DOHH2 (cell line): ENCODE data around the gene COPS9.

Experiments
- H3F3A ChIP-seq: fragments of 200-600 bp; sonication (generic), shearing (Covaris generic); 2 replicates; pipeline ENCODE4 v1.6.0; 2016; ENCODE audit warnings: antibody characterized with exemption, mild to moderate bottlenecking; ENCODE audit not compliant: control insufficient read depth, insufficient read depth
- H3K27ac ChIP-seq: fragments of 200-600 bp; sonication (generic); 2 replicates; pipeline ENCODE4 v1.5.1; 2014; ENCODE audit warnings: low read depth, mild to moderate bottlenecking, low read length, moderate library complexity
- H3K27me3 ChIP-seq: fragments of 200-600 bp; sonication (generic); 2 replicates; pipeline ENCODE4 v1.6.1; 2014; ENCODE audit warnings: mild to moderate bottlenecking, low read length, mixed read lengths; ENCODE audit not compliant: control insufficient read depth
- H3K36me3 ChIP-seq: fragments of 200-600 bp; sonication (generic); 2 replicates; pipeline ENCODE4 v1.6.1; 2014; ENCODE audit warnings: mild to moderate bottlenecking, low read length, moderate library complexity, mixed read lengths; ENCODE audit not compliant: control insufficient read depth
- H3K4me1 ChIP-seq: fragments of 200-600 bp; sonication (generic); 2 replicates; pipeline ENCODE4 v1.6.1; 2014; ENCODE audit warnings: mild to moderate bottlenecking, low read length, mixed read lengths; ENCODE audit not compliant: control insufficient read depth
- H3K4me2 ChIP-seq: fragments of 200-600 bp; sonication (generic); 2 replicates; pipeline ENCODE4 v1.6.0; 2014; ENCODE audit warnings: mild to moderate bottlenecking, low read length, moderate library complexity
- H3K4me3 ChIP-seq: fragments of 200-600 bp; sonication (generic); 2 replicates; pipeline ENCODE4 v1.5.1; 2014; ENCODE audit warnings: mild to moderate bottlenecking, low read length, mixed read lengths
- H3K79me2 ChIP-seq: fragments of 200-600 bp; sonication (generic); 2 replicates; pipeline ENCODE4 v1.6.1; 2014; ENCODE audit warnings: mild to moderate bottlenecking, low read length, mixed read lengths; ENCODE audit not compliant: control insufficient read depth
- H3K9me2 ChIP-seq: fragments of 200-600 bp; sonication (generic); replicated peaks from 2 replicates; pipeline ENCODE4 v1.6.1; 2014; ENCODE audit warnings: mild to moderate bottlenecking, low read length, mixed read lengths; ENCODE audit not compliant: control insufficient read depth
- H3K9me3 ChIP-seq: fragments of 200-600 bp; sonication (generic); 2 replicates; pipeline ENCODE4 v1.6.1; 2014; ENCODE audit warnings: antibody characterized with exemption, low read length, mixed read lengths; ENCODE audit not compliant: control insufficient read depth, insufficient read depth
- H4K20me1 ChIP-seq: fragments of 200-600 bp; sonication (generic); 2 replicates; pipeline ENCODE4 v1.6.0; 2014; ENCODE audit warnings: low read depth, mild to moderate bottlenecking, antibody characterized with exemption, low read length, moderate library complexity; ENCODE audit not compliant: control insufficient read depth, insufficient read depth
- EZH2phosphoT487 ChIP-seq: fragments of 200-600 bp; sonication (generic); IDR thresholded peaks from 2 replicates; pipeline ENCODE4 v1.6.1; 2017; ENCODE audit warnings: borderline replicate concordance, mild to moderate bottlenecking, antibody characterized with exemption, low read length, moderate library complexity, mixed read lengths
- TF ChIP-seq, protein P1 (sequence below): fragments of 200-600 bp; sonication (generic); IDR thresholded peaks from one replicate; pipeline ENCODE4 v1.5.1; 2014; ENCODE audit warnings: antibody characterized with exemption, mild to moderate bottlenecking, low read depth, low read length; ENCODE audit not compliant: poor library complexity, severe bottlenecking

Gene COPS9

DNA sequence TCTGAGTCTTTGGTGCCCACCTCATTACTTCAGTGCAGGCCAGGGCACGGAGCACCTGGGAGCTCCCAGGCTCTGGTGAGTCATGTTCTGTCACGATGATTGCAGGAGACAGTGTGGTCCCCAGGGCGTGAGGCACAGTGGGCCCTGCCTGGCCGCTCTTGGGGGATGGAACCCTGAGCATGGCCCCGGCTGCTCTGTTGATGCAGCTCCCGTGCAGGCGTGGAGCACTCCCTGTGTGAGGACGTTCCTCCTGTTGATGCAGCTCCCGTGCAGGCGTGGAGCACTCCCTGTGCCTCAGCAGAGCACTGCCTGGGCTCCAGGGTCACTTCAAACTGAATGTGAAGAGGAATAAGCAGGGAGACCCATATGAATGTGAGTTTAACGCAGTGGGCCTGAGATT lies 30.1 kb downstream of the COPS9 start:
- H3K4me2 ChIP-seq: no peak overlapping the region
- no peaks in the 10 kb centered on the region for H3K36me3 ChIP-seq
- no peak overlapping the region for H3K4me3 ChIP-seq
- H3K27me3 ChIP-seq: peaks cover 7% of the 10 kb centered on the region; the same call in 1 of the 2 replicates
- H4K20me1 ChIP-seq: no peaks in the 10 kb centered on the region
- H3K4me1 ChIP-seq: no peaks in the 10 kb centered on the region
- H3K27ac ChIP-seq: no peak overlapping the region
- TF ChIP-seq, protein P1, sequence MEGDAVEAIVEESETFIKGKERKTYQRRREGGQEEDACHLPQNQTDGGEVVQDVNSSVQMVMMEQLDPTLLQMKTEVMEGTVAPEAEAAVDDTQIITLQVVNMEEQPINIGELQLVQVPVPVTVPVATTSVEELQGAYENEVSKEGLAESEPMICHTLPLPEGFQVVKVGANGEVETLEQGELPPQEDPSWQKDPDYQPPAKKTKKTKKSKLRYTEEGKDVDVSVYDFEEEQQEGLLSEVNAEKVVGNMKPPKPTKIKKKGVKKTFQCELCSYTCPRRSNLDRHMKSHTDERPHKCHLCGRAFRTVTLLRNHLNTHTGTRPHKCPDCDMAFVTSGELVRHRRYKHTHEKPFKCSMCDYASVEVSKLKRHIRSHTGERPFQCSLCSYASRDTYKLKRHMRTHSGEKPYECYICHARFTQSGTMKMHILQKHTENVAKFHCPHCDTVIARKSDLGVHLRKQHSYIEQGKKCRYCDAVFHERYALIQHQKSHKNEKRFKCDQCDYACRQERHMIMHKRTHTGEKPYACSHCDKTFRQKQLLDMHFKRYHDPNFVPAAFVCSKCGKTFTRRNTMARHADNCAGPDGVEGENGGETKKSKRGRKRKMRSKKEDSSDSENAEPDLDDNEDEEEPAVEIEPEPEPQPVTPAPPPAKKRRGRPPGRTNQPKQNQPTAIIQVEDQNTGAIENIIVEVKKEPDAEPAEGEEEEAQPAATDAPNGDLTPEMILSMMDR: no peak
- TF ChIP-seq EZH2phosphoT487: no peak
- H3F3A ChIP-seq: no peaks in the 10 kb centered on the region
- no peaks in the 10 kb centered on the region for H3K79me2 ChIP-seq
- no peaks in the 10 kb centered on the region for H3K9me2 ChIP-seq
- no peaks in the 10 kb centered on the region for H3K9me3 ChIP-seq

DNA sequence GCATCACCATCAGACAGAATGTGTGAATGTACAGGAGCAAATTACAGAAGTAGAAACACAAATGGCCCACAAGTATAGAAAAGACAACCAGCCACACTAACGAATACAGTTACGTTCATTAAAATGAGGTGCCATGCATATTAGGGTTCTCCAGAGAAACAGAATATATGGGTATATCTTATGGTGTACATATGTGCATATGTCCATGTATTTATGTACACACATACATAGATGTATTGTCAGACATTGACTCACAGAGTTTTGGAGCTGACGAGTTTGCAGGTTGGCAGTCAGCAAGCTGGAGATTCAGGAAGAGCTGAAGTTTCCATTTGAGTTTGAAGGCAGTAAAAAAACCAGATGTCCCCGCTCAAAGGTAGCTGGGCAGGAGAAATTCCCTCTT lies 33.0 kb downstream of the COPS9 start:
- H3K27ac ChIP-seq: no peak overlapping the region
- no peaks in the 10 kb centered on the region for H3K4me1 ChIP-seq
- no peak for TF ChIP-seq EZH2phosphoT487
- TF ChIP-seq, protein P1: no peak
- H4K20me1 ChIP-seq: no peaks in the 10 kb centered on the region
- no peaks in the 10 kb centered on the region for H3K9me3 ChIP-seq
- H3K36me3 ChIP-seq: no peaks in the 10 kb centered on the region
- peaks cover 18% of the 10 kb centered on the region for H3K27me3 ChIP-seq
- H3K4me2 ChIP-seq: no peak overlapping the region
- no peaks in the 10 kb centered on the region for H3K9me2 ChIP-seq
- H3K79me2 ChIP-seq: no peaks in the 10 kb centered on the region
- H3F3A ChIP-seq: no peaks in the 10 kb centered on the region
- H3K4me3 ChIP-seq: no peak overlapping the region

DNA sequence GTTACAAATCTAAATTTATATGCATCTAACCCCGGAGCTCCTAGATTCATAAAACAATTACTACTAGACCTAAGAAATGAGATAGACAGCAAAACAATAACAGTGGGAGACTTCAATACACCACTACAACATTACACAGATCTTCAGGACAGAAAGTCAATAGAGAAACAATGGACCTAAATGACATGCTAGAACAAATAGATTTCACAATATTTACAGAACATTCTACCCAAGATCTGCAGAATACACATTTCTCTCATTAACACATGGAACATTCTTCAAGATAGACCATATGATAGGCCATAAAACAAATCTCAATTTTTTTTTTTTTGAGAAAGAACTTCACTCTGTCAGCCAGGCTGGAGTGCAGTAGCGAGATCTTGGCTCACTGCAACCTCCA lies 37.8 kb downstream of the COPS9 start:
- TF ChIP-seq EZH2phosphoT487: no peak
- TF ChIP-seq, protein P1: no peak
- Histone ChIP-seq H3K36me3 (no peaks in the 10 kb centered on the region), H3K4me1 (no peaks in the 10 kb centered on the region), H4K20me1 (no peaks in the 10 kb centered on the region), H3F3A (no peaks in the 10 kb centered on the region), H3K4me3 (no peak overlapping the region), H3K9me3 (peaks cover 3% of the 10 kb centered on the region), H3K27me3 (peaks cover 31% of the 10 kb centered on the region), H3K79me2 (no peaks in the 10 kb centered on the region), H3K27ac (no peak overlapping the region), H3K4me2 (no peak overlapping the region), H3K9me2 (no peaks in the 10 kb centered on the region; the same call in 1 of the 2 replicates)
